Measurements from ENCODE around the gene ANO4.
"Not testable (repeated sequence)": the region's sequence is repeated elsewhere in the genome, so short reads cannot be mapped to it uniquely, and the experiment has no call there.

The ANO4 gene

DNA sequence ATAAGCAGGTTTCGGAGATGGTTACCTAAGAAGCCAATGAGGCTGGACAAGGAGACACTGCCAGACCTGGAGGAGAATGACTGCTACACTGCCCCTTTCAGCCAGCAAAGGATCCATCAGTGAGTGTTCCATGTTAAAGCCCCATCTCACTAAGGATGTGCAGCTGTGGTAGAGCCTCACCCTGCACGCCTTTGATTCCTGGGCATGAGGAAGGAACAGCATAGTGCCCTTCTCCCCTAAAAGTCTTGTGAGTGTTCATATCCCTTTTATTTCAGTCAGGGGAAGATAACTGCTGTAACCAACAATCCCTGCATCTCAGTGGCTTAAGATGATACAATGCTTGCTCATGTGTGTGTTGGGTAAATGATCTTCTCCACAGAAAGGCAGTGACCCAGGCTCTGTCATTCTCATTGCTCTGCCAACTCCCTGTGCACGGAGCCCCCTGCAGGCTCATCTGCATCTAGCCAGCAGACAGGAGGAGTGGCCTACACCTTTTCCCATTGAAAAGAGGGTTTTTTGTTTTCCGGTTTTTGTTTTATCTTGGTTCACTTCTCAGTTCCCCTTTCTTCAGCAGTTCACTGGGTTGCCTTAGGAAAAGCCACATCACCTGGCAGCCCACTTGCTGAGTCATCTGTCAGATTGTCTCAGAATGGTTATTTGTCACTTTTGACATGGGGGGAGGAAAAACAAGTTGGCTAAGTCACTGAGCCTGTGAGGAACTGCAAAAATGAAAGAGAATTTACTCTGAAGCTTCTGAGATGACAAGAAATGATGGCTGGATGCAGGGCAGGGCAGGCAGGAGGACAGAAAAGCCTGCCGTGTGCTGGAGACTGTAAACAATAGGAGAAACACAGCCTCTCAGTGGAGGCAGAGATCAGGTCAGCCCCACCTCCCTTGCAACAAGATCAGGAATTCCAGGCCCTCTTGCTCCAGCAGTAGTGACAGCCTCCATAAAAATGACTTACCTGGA, 193.3 kb downstream of the ANO4 start:
- DNase-seq (ENCODE audit: low read depth in 3 of 3, low spot score in 1 of 3): no peak

DNA sequence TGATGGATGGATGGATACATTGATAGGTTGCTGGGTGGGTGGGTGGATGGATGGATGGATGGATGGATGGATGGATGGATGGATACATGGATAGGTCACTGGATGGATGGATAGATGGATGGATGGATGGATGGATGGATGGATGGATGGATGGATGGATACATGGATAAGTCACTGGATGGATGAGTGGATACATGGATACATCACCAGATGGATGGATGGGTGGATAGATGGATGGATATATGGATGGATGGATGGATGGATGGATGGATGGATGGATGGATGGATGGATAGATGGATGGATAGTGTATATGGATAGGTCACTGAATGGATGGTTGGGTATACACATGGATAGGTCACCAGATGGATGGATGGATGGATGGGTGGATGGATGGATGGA, 194.9 kb downstream of the ANO4 start:
- DNase-seq (ENCODE audit: low read depth in 3 of 3, low spot score in 1 of 3): not testable (repeated sequence)

DNA sequence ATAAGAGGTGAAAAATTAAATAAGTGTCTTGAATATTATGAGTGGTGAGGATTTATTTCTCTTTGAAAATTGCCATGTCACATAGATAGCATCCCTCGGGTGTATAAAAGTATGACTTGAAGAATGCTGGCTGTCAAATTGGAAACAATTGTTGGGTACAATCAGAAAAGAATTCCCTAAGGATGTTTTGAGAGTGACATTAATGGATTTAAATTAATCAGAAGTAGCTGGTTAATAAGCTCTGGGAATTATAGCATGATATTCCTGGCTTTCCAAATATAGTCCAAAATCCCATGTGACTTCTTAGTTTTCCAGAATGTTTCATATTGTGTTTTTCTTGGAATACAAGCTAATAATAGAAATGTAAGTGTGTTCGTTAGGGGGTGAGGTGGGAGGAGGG, 196.5 kb downstream of the ANO4 start:
- DNase-seq (ENCODE audit: low read depth in 3 of 3, low spot score in 1 of 3): no peak

DNA sequence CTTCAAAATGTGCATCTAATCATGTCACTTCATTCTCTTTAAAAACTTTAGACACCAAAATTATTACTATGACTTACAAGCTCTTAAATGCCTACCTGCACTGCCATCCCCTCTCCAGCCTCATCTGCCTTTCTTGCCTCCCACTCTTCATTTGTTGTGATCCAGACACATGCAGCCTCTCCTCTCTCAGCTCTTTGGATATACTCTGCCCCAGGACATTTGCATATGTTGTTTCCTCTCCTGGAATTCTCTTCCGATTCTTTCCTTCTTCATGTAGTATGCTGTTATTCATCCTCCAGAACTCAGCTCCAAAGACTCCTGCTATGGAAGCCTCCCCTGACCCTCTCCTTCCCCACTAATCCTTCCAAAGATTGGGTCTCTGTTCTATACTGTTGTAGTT, 197.6 kb downstream of the ANO4 start:
- no peak for DNase-seq (ENCODE audit: low read depth in 3 of 3, low spot score in 1 of 3)

DNA sequence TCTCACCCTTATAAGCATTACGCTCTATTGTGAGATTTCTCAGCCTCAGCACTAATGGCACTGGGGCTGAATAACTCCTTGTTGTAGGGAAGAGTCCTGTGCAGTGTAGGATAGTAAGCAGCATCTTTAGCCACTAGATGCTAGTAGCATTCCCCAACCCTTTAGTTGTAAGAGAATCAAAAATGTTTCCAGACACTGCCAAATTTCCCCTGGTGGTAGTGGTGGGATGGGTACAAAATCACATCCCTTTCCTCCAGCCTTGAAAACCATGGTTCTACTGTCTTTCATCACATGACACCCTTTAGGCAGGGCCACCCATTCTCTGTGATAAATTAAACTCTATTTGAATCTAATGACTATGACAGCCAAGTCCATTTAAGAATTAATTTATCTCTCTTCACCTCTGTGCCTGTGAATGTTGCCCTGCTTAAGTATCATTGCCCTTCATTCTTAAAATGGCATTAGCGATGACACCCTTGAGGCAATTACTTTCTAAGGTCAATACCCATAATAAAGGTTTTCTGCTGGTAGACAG, 199.4 kb downstream of the ANO4 start:
- DNase-seq (ENCODE audit: low read depth in 3 of 3, low spot score in 1 of 3): no peak

DNA sequence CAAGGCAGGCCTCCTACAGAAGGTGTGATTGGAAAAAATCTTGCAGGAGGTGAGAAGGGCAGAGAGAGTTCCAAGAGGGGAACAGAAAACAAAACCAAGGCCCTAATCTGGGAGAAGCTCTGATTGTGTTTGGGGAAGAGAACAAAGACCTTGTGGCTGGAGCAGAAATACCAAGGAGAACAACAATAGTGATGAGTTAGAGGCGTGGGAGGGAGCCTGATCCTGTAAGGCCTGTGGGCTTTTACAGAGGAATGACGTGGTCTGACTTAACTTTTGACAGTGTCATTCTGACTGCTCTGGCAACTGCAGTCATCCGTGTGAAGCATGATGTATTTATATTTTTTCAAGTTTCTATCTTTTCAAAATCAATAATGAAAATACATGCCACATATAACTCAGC, 200.6 kb downstream of the ANO4 start:
- DNase-seq (ENCODE audit: low read depth in 3 of 3, low spot score in 1 of 3): no peak

DNA sequence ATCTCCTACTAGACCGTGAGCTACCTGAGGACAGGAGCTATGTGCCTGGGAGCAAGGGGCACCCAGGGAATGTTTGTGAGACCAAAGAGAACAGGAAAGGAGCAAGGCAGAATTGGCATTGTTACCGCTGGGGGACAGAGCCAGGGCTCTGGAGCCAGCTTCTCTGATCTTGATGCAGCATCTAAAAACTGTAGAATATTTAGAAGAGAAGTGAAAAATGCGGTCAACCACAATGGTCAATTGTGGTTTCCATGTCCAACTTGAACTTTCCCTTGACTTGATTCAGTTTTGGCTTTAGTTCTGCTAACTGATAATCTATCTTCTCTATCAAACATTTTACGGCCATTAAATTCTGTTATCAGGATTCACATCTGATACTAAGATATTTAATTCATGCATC, 201.2 kb downstream of the ANO4 start:
- no peak for DNase-seq (ENCODE audit: low read depth in 3 of 3, low spot score in 1 of 3)

DNA sequence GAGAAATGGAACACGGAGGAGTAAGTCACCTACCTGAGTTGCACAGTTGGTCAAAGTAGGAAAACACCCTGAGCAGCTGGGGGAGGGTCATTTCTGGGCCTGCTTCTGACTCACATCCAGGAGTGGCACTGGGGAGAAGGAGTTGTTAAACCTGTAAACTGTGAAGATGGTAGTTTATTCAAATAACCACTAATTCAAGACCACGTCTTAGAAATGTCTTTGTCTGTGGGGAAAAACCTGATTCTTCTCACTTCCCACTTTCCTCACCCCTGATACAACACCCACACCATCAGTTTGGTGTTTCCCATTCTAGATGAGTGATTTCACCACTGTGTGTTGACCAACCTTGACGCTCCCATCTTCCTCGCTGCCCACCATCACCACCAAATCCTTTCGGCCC, 207.1 kb downstream of the ANO4 start:
- DNase-seq (ENCODE audit: low read depth in 3 of 3, low spot score in 1 of 3): no peak

DNA sequence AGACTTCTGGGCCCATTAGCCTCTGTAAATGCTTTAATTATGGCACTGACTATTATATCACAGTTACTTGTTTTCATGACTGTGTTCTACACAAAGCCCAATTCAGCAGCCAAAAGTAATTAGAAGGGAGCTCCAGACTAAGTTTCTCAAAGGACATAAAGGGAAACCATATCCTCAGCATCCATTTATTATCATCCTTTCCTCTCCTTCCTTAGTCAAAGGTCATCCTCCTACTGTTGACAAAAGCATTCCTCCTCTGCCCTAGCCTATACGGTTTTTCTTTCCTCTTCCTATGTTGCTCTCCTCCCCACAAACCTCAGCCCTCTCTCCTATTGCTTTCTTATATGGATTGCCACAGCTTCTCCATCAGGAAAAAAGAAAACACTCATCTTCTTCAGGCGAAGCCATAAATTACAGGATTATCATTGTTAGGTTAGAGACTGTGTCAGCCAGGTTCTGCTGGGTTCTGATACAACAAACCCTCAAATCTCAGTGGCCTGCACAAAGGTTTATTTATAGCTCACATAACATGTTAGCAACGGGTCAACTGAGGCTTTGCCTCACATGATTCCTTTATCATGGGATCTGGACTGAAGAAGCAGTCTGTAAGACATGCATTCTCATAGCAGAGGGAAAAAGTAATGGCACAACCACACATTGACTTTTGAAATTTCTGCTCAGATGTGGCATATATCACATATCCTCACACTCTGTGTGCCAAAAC, 208.3 kb downstream of the ANO4 start:
- no peak for DNase-seq (ENCODE audit: low read depth in 3 of 3, low spot score in 1 of 3)

DNA sequence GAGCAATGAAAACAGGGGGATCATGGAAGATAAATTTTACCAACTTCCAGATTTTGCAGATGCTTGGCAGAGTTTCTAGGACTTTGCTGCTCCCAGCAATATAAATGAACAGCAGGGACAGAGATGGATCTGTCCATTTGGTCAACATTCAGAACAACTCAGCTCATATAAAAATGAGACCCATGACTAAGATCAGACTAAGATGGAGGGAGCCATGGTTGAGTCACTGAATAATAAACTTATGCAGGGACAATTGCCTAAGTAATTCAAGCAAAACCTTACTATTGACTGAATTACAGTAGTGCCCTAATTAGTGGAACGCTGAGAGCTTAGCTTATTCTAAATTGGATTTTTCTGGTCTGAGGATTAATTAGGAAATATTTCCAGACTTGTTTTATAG, 210.3 kb downstream of the ANO4 start:
- no peak for DNase-seq (ENCODE audit: low read depth in 3 of 3, low spot score in 1 of 3)

DNA sequence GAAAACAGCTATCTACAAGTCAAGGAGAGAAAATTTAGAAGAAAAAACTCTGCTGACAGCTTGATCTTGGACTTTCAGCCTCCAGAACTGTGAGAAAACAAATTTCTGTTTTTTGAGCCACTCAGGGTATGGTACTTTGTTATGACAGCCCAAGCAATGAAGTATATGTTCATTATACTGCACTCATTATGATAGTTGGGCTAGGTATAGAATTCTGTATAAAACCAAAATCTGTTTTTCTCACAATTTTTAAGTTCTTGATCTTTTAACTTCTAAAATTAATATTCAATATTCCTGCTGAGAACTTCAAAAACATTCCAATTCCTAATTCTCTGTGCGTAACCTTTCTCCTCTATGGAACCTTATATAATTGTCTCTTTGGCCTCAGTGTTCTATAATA, 214.7 kb downstream of the ANO4 start:
- no peak for DNase-seq (ENCODE audit: low read depth in 3 of 3, low spot score in 1 of 3)

DNA sequence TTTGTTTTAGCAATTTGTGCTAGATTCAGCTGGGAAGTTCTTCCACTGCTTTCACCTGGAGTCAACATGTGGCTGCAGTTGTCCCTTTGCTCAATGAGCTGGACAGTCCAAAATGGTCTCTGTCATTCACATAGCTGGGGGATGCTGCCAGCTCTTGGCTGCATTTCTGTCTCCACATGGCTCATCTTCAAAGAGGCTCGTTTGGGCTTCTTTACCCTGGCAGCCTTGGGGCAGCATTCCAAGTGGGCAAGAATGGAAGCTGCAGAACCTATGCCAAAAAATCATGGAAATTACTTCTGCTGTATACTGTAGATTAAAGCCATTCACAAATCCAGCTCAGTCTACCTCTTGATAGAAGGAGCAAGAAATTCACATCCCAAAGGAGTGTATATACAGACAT, 216.3 kb downstream of the ANO4 start:
- no peak for DNase-seq (ENCODE audit: low read depth in 3 of 3, low spot score in 1 of 3)

DNA sequence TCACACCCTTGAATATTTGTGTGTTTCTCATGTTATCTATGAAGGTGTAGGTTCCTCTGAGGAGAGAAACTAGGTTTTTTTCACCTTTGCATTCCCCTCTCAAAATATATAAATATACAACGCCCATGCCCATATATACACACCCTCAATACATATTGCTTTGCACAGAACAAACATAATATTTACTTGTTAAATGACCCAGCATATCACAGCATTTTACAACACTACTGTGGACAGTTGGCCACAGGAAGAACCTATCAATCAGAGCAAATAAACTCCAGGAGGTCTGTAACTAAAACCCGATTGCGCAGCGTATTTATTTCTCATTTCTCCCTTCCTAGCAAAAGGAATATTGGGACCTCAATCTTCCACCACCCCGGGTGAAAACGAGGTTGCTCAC, 219.4 kb downstream of the ANO4 start:
- DNase-seq (ENCODE audit: low read depth in 3 of 3, low spot score in 1 of 3): no peak

DNA sequence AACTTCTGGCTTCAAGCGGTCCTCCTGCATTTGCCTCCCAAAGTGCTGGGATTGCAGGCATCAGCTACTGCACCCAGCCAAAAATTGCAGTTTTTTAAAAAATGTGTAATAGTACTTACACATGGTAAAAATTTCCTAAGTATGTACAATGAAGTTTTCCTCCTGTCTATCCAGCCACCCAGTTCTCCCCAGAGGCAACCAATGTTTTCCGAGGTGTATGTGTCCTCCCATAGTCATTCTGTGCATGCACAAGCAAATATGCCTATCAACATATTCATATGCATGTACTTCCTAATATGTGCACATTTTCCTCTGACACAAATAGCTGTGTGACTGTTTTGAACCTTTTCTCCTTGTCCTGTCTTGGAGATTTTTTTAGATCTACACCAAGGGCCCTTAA, 220.5 kb downstream of the ANO4 start:
- no peak for DNase-seq (ENCODE audit: low read depth in 3 of 3, low spot score in 1 of 3)

DNA sequence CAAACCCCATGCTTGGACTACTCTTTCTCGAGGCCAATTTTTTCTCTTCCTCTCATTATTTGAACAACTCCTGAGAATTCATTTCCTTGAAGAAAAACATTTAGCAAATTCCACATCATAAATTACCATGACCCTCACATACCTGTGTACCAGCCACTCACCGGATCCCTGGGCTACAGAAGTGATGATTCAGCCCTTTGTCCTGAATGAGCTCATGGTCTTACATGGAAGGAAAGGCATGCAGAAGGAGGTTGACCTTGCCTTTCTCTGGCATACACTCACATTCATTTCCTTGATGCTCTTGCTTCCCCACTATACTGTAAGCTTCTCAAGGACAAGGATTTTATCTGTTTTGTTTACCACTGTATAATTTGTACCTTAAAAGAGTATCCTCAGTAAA, 224.0 kb downstream of the ANO4 start:
- no peak for DNase-seq (ENCODE audit: low read depth in 3 of 3, low spot score in 1 of 3)

DNA sequence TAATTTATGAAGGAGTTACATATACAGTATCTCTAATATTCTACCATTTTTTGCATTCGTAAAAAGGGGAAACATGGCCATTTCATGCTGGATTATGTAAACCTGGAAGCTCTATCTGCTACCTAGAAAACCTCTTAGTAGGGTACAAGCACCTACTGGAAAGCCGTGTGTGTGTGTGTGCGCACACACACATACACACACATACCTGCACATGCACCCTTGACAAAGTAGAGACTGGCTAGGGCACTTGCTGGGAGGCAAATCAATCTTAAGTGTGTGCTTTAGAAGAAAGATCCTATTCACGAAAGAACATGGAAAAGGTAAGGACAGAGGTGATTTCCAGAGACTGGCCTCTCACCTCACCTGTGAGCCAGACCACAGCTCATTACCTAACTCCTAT, 224.6 kb downstream of the ANO4 start:
- DNase-seq (ENCODE audit: low read depth in 3 of 3, low spot score in 1 of 3): no peak

DNA sequence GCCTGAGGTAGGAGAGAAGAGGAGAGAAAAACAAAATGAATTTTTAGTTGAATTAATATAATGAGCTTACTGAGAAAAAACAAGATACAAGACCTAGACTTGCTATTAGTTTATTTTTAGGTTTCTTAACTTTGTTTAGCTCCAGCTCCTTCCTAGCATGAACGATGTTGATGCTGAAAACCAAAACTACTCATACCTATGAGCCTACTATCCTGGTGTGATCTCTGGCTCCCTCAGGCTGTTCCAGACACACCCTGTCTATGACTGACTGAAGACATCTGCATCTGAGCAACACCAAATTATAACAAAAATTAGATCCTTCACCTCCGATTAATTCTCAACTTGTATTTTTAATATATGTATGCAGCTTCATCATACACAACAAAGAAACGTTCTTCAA, 225.1 kb downstream of the ANO4 start:
- no peak for DNase-seq (ENCODE audit: low read depth in 3 of 3, low spot score in 1 of 3)

DNA sequence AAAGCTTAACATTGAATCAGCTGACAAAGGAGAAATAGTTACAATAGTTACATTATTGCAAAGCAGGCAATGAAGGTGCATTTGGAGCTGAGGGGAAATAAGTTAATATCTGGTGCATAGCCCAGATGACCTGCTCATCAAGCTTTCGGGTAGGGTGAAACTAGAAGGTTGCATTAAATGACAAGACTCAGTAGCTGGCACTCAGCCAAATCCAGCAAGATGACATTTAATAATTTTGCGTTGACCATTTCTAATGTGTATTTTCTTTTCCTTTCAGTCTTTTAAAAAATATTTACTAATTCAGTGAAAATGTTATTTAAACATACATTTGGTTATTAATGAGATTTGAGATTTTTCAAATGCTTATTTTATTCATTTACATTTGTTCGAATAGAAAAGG, 226.9 kb downstream of the ANO4 start:
- DNase-seq (ENCODE audit: low read depth in 3 of 3, low spot score in 1 of 3): no peak

DNA sequence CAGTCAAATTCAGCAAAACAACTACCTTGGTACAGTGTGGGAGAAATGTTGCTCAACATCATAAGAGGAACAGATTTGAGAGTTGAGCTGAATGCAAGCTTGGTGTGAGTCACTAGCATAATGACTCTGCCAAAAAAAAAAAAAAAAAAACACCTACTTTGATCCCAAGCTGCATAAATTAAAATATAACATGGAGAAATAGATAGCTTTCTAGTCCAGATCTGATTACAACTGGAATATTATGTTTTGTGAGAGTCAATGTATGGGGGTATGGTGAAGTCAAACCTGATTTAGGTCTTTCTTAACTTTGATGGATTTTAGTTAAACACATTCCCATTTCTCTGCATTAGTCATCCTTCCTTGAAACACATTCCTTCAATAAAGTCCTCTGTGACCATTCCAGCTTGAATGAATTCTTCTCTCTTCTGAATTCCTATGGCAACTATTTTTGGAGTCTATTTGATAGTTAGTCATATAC, 227.4 kb downstream of the ANO4 start:
- no peak for DNase-seq (ENCODE audit: low read depth in 3 of 3, low spot score in 1 of 3)

DNA sequence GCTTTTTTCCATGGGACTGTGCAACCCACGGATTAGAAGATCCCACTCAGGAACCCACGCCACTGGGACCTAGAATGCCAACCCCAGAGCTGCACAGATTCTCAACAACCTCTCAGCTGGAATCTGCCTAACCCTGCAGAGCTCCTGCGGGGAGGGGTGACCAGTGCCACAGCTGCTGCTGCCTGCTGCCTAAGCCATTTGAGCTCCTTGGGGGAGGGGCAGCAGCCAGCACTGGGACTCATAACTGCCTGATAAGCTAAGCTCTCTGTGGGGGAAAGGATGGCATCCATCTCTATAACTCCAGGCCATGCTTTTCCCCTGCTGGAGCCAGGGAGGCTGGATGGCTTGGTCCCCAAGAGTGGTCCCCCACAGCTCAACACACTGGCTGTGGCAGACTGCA, 232.6 kb downstream of the ANO4 start:
- DNase-seq (ENCODE audit: low read depth in 3 of 3, low spot score in 1 of 3): no peak

DNA sequence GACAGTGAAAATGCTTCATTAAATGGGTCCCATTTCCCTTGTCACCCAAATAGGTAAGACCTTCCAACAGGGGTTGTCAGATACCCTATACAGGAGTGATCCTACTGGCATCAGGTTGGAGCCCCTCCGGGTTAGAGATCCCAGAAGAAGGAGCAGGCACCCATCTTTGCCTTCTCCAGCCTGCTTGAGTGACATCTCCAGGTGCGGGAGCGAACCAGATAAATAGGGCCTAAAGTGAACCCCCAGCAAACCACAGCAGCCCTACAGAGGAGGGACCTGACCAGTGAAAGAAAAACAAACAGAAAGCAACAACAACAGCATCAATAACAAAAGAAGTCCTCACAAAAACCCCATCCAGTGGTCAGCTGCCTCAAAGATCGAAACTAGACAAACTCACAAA, 233.2 kb downstream of the ANO4 start:
- DNase-seq (ENCODE audit: low read depth in 3 of 3, low spot score in 1 of 3): no peak

DNA sequence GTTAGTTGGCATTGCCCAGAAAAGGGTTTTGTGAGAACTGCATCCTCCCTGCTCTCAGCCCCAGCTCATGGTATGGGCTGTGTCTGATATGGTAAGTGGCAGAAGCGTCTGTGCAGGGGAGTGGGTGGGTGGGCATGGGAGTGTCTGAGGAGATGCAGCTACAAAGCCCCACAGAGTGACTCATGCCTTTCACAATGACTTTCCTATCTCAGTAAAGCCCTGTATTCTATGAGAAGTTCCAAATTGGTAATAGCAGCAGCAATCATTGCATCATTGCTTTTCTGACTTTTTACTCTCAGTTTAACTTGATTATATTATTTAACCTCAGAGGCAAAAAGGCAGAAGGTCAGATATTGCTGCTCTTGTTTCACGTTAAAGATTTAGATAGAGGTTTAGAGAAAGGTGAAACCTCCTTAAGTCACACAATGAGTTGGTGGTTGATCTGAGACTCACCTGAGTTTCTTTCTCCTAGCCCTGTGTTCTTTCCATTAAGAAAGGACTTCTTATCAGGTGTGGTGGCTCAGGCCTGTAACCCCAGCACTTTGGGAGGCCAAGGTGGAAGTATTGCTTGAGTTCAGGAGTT, 243.8 kb downstream of the ANO4 start:
- no peak for DNase-seq (ENCODE audit: low read depth in 3 of 3, low spot score in 1 of 3)

All from stimulated activated CD4-positive, alpha-beta T cell treated with anti-CD3 and anti-CD28 coated beads, TNF-alpha, amount 100 ng/mL, for 1 hour (primary cell).